PC-9 (cell line): ENCODE data around the gene ELMO2. TPM values are rescaled to one million over a fixed set of nuclear protein-coding genes. Genes with fewer than 3 reads are reported as not detected.

Experiments used
- BruUV-seq: library from RNA; stranded (reverse); fragments of 400-500 nt; replicated peaks from 2 replicates; lab custom pipeline; 2021; lab: Mats Ljungman, UMichigan
- CTCF ChIA-PET: fragments of 300-600 bp; sonication (Branson Sonifier 250); formaldehyde crosslinking; loops from one replicate; lab custom pipeline; 2022; ENCODE audit warnings: antibody characterized with exemption; lab: Charles Lee
- POLR2A ChIA-PET: fragments of 300-600 bp; sonication (Branson Sonifier 250); formaldehyde crosslinking; loops from one replicate; lab custom pipeline; 2022; ENCODE audit warnings: antibody characterized with exemption; ENCODE audit not compliant: unreplicated experiment; lab: Charles Lee
- DNase-seq, 2 experiments: peaks; one replicate each; pipeline versions ENCODE4 v3.0.0 to v3.0.0-alpha.2; 2015 to 2022; ENCODE audit warnings: mixed read lengths in 1 of 2
- H2AFZ ChIP-seq: fragments of 200-600 bp; sonication (generic); 2 replicates; pipeline ENCODE4 v1.8.1; 2017; ENCODE audit warnings: antibody characterized with exemption
- H3F3A ChIP-seq: fragments of 200-600 bp; sonication (generic); 2 replicates; pipeline ENCODE4 v1.8.1; 2017; ENCODE audit warnings: antibody characterized with exemption, mild to moderate bottlenecking, low read depth; ENCODE audit not compliant: insufficient read depth
- H3K27ac ChIP-seq: fragments of 200-600 bp; sonication (generic); 2 replicates; pipeline ENCODE4 v1.6.1; 2016; ENCODE audit warnings: mixed run types
- H3K27me3 ChIP-seq: fragments of 200-600 bp; sonication (generic); 2 replicates; pipeline ENCODE4 v1.6.1; 2016; ENCODE audit warnings: low read depth, mixed run types; ENCODE audit not compliant: insufficient read depth
- H3K36me3 ChIP-seq: fragments of 200-600 bp; sonication (generic); 2 replicates; pipeline ENCODE4 v1.6.1; 2016; ENCODE audit warnings: low read depth, mixed run types
- H3K4me1 ChIP-seq: fragments of 200-600 bp; sonication (generic); replicated peaks from 2 replicates; pipeline ENCODE4 v1.6.1; 2016; ENCODE audit warnings: mixed run types; ENCODE audit not compliant: insufficient read depth
- H3K4me2 ChIP-seq: fragments of 200-600 bp; sonication (generic); 2 replicates; pipeline ENCODE4 v1.6.1; 2017; ENCODE audit warnings: mixed run types
- H3K4me3 ChIP-seq: fragments of 200-600 bp; sonication (generic); 2 replicates; pipeline ENCODE4 v1.6.1; 2016; ENCODE audit warnings: mixed run types
- H3K79me2 ChIP-seq: fragments of 200-600 bp; sonication (generic); 2 replicates; pipeline ENCODE4 v1.6.1; 2017; ENCODE audit warnings: low read depth, mixed run types
- H3K9me2 ChIP-seq: fragments of 200-600 bp; sonication (generic); 2 replicates; pipeline ENCODE4 v1.8.1; 2017; ENCODE audit warnings: mild to moderate bottlenecking; ENCODE audit not compliant: insufficient read depth
- H3K9me3 ChIP-seq: fragments of 200-600 bp; sonication (generic); 2 replicates; pipeline ENCODE4 v1.8.1; 2016; ENCODE audit warnings: low read depth; ENCODE audit not compliant: insufficient read depth
- H4K20me1 ChIP-seq: fragments of 200-600 bp; sonication (generic); 2 replicates; pipeline ENCODE4 v1.8.1; 2017; ENCODE audit not compliant: insufficient read depth
- EZH2 ChIP-seq: fragments of 200-600 bp; sonication (generic); IDR thresholded peaks from 2 replicates; pipeline ENCODE4 v1.8.0; 2017; ENCODE audit warnings: antibody characterized with exemption, low read depth
- intact Hi-C: fragments of 100-400 bp; cut with micrococcal nuclease; formaldehyde crosslinking; loops from one replicate; pipeline ENCODE4 v1.10.0; 2022; ENCODE audit not compliant: unreplicated experiment
- total RNA-seq: library from RNA; stranded (reverse); gene quantifications from 2 replicates; pipeline ENCODE4 v1.2.3, GENCODE V29; 2021
- TF ChIP-seq, protein P1 (sequence below): fragments of 200-600 bp; sonication (generic); conservative IDR thresholded peaks from 2 replicates; pipeline ENCODE4 v1.6.1; 2017; ENCODE audit warnings: mixed run types, antibody characterized with exemption, mild to moderate bottlenecking, moderate library complexity

The ELMO2 gene
- total RNA-seq, 1 experiment from 2014 or later: 29.4 TPM

DNA sequence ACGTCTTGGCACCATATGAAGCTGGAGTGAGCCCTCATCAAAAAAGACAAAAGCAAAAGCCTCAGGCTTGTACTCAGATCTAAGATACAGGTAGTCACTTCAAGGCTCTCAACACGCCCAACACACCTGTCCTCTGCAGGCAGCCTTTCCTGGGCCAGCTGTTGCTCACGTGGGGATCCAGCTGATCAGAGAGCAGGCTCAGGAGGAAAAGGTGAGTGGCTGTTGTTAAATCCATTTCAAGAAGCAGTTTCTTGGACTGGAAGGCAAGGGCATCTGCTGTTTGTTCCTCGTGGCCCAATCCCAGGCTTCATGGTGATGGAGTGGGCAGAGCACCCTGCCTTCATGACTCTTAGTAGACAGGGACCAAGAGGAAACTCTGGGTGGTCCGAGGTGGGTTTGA, 39.6 kb downstream of the ELMO2 start:
- Histone ChIP-seq H3K9me3 (no peaks in the 10 kb centered on the region), H2AFZ (no peak overlapping the region), H3K4me2 (no peak overlapping the region), H3F3A (peaks cover 30% of the 10 kb centered on the region), H3K27ac (no peak overlapping the region), H3K27me3 (no peaks in the 10 kb centered on the region), H3K9me2 (no peaks in the 10 kb centered on the region), H3K79me2 (peaks cover 23% of the 10 kb centered on the region), H3K36me3 (peaks cover 19% of the 10 kb centered on the region; the same call in 1 of the 2 replicates), H3K4me3 (no peak overlapping the region), H4K20me1 (peaks cover 30% of the 10 kb centered on the region), H3K4me1 (peaks cover 29% of the 10 kb centered on the region)
- CTCF ChIA-PET: no interaction called here
- no peak for TF ChIP-seq EZH2
- TF ChIP-seq, protein P1, sequence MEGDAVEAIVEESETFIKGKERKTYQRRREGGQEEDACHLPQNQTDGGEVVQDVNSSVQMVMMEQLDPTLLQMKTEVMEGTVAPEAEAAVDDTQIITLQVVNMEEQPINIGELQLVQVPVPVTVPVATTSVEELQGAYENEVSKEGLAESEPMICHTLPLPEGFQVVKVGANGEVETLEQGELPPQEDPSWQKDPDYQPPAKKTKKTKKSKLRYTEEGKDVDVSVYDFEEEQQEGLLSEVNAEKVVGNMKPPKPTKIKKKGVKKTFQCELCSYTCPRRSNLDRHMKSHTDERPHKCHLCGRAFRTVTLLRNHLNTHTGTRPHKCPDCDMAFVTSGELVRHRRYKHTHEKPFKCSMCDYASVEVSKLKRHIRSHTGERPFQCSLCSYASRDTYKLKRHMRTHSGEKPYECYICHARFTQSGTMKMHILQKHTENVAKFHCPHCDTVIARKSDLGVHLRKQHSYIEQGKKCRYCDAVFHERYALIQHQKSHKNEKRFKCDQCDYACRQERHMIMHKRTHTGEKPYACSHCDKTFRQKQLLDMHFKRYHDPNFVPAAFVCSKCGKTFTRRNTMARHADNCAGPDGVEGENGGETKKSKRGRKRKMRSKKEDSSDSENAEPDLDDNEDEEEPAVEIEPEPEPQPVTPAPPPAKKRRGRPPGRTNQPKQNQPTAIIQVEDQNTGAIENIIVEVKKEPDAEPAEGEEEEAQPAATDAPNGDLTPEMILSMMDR: no peak
- DNase-seq: no peak
- intact Hi-C loops: no loop called here
- POLR2A ChIA-PET: no interaction called here
- no TSS peak for BruUV-seq

DNA sequence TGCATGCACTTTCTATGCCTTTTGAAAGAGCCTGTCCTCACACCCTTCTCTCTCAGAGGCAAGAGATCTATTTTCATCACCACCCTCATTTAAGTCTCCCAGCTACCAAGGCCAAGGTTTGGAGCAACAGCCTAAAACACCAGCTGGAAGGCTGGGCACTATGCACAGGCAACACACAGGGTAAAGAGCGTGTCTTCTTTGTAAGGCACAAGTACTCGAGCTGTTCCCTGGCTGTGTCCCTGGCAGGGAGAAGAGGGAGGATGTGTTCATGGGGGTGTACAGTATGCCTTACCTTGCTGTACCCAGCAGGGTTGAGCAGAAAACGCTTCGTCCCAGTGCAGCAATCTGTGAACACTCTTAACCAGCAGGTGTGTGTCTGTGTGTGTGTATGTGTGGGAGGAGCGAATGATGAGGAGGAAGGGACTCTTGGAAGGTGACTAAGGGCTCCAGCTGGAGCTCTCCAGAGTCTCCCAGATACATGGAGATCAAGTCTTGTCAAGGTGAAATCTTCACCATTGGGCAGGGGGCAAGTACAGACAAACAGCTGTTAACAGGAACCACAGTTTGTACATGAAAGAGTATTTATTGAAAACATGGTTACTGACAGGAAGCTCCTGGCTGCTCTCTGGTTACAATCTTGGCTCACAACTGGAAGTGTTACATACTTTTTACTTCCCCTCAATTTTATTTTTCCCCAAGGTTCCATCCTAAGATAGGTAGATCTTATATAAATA, 40.8 kb downstream of the ELMO2 start:
- DNase-seq: no peak
- H3F3A ChIP-seq: peaks cover 35% of the 10 kb centered on the region
- H3K27ac ChIP-seq: no peak overlapping the region
- no peak overlapping the region for H3K4me2 ChIP-seq
- no peaks in the 10 kb centered on the region for H3K27me3 ChIP-seq
- peaks cover 42% of the 10 kb centered on the region for H4K20me1 ChIP-seq
- H3K4me1 ChIP-seq: peaks cover 29% of the 10 kb centered on the region
- no peaks in the 10 kb centered on the region for H3K9me2 ChIP-seq
- H2AFZ ChIP-seq: no peak overlapping the region
- intact Hi-C loops: no loop called here
- CTCF ChIA-PET: interaction anchor here (0.6 kb wide), 1 partner anchor 30 kb away, joined by 10 read pairs; no protein-coding TSS in a partner anchor
- no peak overlapping the region for H3K4me3 ChIP-seq
- TF ChIP-seq EZH2: no peak
- TF ChIP-seq, protein P1: no peak
- BruUV-seq: no TSS peak
- no peaks in the 10 kb centered on the region for H3K9me3 ChIP-seq
- POLR2A ChIA-PET: no interaction called here
- H3K79me2 ChIP-seq: peaks cover 33% of the 10 kb centered on the region
- peaks cover 16% of the 10 kb centered on the region; the same call in 1 of the 2 replicates for H3K36me3 ChIP-seq

DNA sequence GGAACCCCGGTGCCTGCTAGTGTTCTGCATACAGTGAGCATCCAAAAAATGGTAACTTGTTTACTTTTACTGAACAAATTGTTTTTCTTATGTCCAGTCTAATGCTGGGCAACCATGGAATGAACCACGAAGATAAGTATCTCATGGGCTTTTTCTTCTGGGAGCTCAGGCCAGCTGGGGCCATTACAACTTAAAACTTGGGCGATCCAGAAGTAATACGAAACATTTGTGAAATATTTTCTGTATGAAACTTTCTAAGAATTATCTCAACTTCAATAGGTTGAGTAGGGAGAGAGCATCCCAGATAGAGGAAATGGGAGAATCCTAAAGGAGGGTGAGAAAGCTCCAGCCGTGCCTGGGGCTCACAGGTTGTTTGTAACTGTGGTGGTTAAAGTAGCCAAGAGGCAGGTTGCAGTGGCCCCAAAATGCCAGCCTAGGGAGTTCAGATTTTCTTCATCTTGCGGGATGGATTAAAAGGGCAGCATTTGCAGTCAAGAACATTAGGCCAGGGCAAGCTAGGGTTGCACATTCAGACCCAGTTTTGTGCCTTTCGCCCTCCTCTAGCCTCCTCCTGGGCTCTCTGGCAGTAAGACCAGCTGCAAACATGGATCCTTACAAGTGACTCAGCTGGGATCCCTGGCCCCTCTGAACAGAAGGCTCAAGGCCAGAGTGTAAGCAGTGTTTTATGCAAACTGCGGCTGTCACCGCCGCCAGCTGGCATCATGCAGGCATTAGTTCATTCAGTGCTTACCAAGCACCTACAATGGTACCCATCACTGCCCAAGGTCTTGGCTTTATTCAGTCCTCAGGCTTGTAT, 41.5 kb downstream of the ELMO2 start:
- DNase-seq: no peak
- no peaks in the 10 kb centered on the region for H3K27me3 ChIP-seq
- peak overlapping the region; percentile 74 for H2AFZ ChIP-seq
- H3K9me3 ChIP-seq: no peaks in the 10 kb centered on the region
- CTCF ChIA-PET: no interaction called here
- peaks cover 46% of the 10 kb centered on the region for H4K20me1 ChIP-seq
- H3K4me2 ChIP-seq: peak overlapping the region; percentile 94
- peaks cover 36% of the 10 kb centered on the region for H3F3A ChIP-seq
- peaks cover 29% of the 10 kb centered on the region for H3K4me1 ChIP-seq
- no peak overlapping the region for H3K27ac ChIP-seq
- peaks cover 33% of the 10 kb centered on the region for H3K79me2 ChIP-seq
- POLR2A ChIA-PET: interaction anchor here (0.6 to 0.9 kb wide), 5 partner anchors 15 to 777 kb away, joined by 3 to 9 read pairs (median 4); no protein-coding TSS in a partner anchor
- TSS peak; percentile 67 for BruUV-seq
- intact Hi-C loops: loop anchor here (5.0 kb wide), 1 partner anchor 393 kb away; the partner anchor contains the start of gene ZNF335
- H3K9me2 ChIP-seq: no peaks in the 10 kb centered on the region
- peaks cover 8% of the 10 kb centered on the region; the same call in 1 of the 2 replicates for H3K36me3 ChIP-seq
- TF ChIP-seq, protein P1: no peak
- TF ChIP-seq EZH2: no peak
- H3K4me3 ChIP-seq: peak overlapping the region; percentile 90
